GM21619 (cell line): ENCODE measurements around the gene DENND4A.
"Not testable (repeated sequence)": the region's sequence is repeated elsewhere in the genome, so short reads cannot be mapped to it uniquely, and the experiment has no call there.

Source experiments
- ATAC-seq: cut with Tn5 transposase; IDR thresholded peaks from one replicate; pipeline ENCODE4 v1.9.1; 2021; ENCODE audit not compliant: unreplicated experiment

The DENND4A gene

GRCh38 chr15:65638109-65638508 is 154.0 kb downstream of the DENND4A start:
- no peak for ATAC-seq

- ATAC-seq = no peak
Observed at GRCh38 chr15:65634356-65634755, 157.7 kb downstream of the DENND4A start.

GRCh38 chr15:65633752-65634151 is 158.3 kb downstream of the DENND4A start:
- ATAC-seq = no peak

GRCh38 chr15:65632780-65633375 is 159.2 kb downstream of the DENND4A start:
- ATAC-seq = no peak

GRCh38 chr15:65631503-65631902 is 160.6 kb downstream of the DENND4A start:
- ATAC-seq = no peak

GRCh38 chr15:65630760-65631159 is 161.3 kb downstream of the DENND4A start:
- ATAC-seq = peak; percentile 63

- no peak for ATAC-seq
Observed at GRCh38 chr15:65629548-65629947, 162.5 kb downstream of the DENND4A start.

- no peak for ATAC-seq
Observed at GRCh38 chr15:65626856-65627255, 165.2 kb downstream of the DENND4A start.

- ATAC-seq = no peak
Observed at GRCh38 chr15:65623103-65623502, 169.0 kb downstream of the DENND4A start.

- ATAC-seq = no peak
Observed at GRCh38 chr15:65621638-65622037, 170.5 kb downstream of the DENND4A start, which contains the start of gene SLC24A1. TSS of gene SLC24A1 (plus strand) at chr15:65621938. CDS start at chr15:65624081, 2,143 bp downstream.

GRCh38 chr15:65620833-65621232 is 171.3 kb downstream of the DENND4A start:
- ATAC-seq = no peak

GRCh38 chr15:65619626-65620290 is 172.3 kb downstream of the DENND4A start:
- ATAC-seq = no peak

- no peak for ATAC-seq
Observed at GRCh38 chr15:65618560-65619109, 173.5 kb downstream of the DENND4A start.

- ATAC-seq = not testable (repeated sequence)
Observed at GRCh38 chr15:65615887-65616286, 176.2 kb downstream of the DENND4A start.

- no peak for ATAC-seq
Observed at GRCh38 chr15:65612949-65613744, 178.9 kb downstream of the DENND4A start.

GRCh38 chr15:65612616-65612946 is 179.5 kb downstream of the DENND4A start:
- ATAC-seq = no peak

GRCh38 chr15:65611888-65612615 is 180.0 kb downstream of the DENND4A start:
- ATAC-seq = no peak

- ATAC-seq = peak; percentile 95
Observed at GRCh38 chr15:65610871-65611718, 181.0 kb downstream of the DENND4A start, which contains the start of gene INTS14. TSS of gene INTS14 (minus strand) at chr15:65611131. CDS start at chr15:65607380, 3,751 bp downstream.
